OCI-LY3 (cell line): ENCODE measurements around the gene SSX2IP.
"Not testable (repeated sequence)": the region's sequence is repeated elsewhere in the genome, so short reads cannot be mapped to it uniquely, and the experiment has no call there.

ENCODE experiments used
- H2AFZ ChIP-seq: fragments of 200-600, 300-600 bp; shearing (Covaris generic); 2 replicates; pipeline ENCODE4 v1.6.0; 2014; ENCODE audit warnings: antibody characterized with exemption, low read depth, low read length
- H3K27ac ChIP-seq: fragments of 200-600, 300-600 bp; sonication (generic); 2 replicates; pipeline ENCODE4 v1.5.1; 2014; ENCODE audit warnings: mild to moderate bottlenecking, low read length, moderate library complexity, mixed read lengths
- H3K27me3 ChIP-seq: fragments of 200-600, 300-600 bp; sonication (generic); 2 replicates; pipeline ENCODE4 v1.6.1; 2014; ENCODE audit warnings: low read depth, low read length, mixed read lengths
- H3K36me3 ChIP-seq: fragments of 200-600, 300-600 bp; sonication (generic); replicated peaks from 2 replicates; pipeline ENCODE3; 2014; ENCODE audit warnings: low read depth, low read length, mixed read lengths
- H3K4me1 ChIP-seq: fragments of 300-600, 200-600 bp; sonication (generic); 2 replicates; pipeline ENCODE4 v1.6.1; 2014; ENCODE audit warnings: low read length, mixed read lengths
- H3K4me2 ChIP-seq: fragments of 200-600, 300-600 bp; sonication (generic); 2 replicates; pipeline ENCODE4 v1.6.1; 2014; ENCODE audit warnings: low read length, mixed read lengths
- H3K4me3 ChIP-seq: fragments of 300-600, 200-600 bp; sonication (generic); 2 replicates; pipeline ENCODE4 v1.5.1; 2014; ENCODE audit warnings: antibody characterized with exemption, mild to moderate bottlenecking, low read length, moderate library complexity
- H3K79me2 ChIP-seq: fragments of 300-600, 200-600 bp; shearing (Covaris generic); 2 replicates; pipeline ENCODE4 v1.6.1; 2014; ENCODE audit warnings: mild to moderate bottlenecking, low read length, mixed read lengths
- H3K9ac ChIP-seq: fragments of 300-600, 200-600 bp; shearing (Covaris generic); 2 replicates; pipeline ENCODE4 v1.6.0; 2014; ENCODE audit warnings: mild to moderate bottlenecking, low read length, moderate library complexity
- H3K9me3 ChIP-seq: fragments of 200-600, 300-600 bp; shearing (Covaris generic); 2 replicates; pipeline ENCODE4 v1.6.1; 2014; ENCODE audit warnings: low read length, mixed read lengths; ENCODE audit not compliant: insufficient read depth
- H4K20me1 ChIP-seq: fragments of 200-600, 300-600 bp; sonication (generic); 2 replicates; pipeline ENCODE4 v1.6.1; 2016; ENCODE audit warnings: low read length, mixed read lengths; ENCODE audit not compliant: insufficient read depth
- EZH2phosphoT487 ChIP-seq: fragments of 200-600 bp; shearing (Covaris generic); IDR thresholded peaks from 2 replicates; pipeline ENCODE4 v1.6.1; 2018; ENCODE audit warnings: antibody characterized with exemption, mixed run types, low read depth
- TF ChIP-seq, protein P1 (sequence below): fragments of 200-600, 300-600 bp; sonication (generic); IDR thresholded peaks from 2 replicates; pipeline ENCODE4 v1.5.1; 2014; ENCODE audit warnings: antibody characterized with exemption, low read length, low read depth

SSX2IP gene

DNA sequence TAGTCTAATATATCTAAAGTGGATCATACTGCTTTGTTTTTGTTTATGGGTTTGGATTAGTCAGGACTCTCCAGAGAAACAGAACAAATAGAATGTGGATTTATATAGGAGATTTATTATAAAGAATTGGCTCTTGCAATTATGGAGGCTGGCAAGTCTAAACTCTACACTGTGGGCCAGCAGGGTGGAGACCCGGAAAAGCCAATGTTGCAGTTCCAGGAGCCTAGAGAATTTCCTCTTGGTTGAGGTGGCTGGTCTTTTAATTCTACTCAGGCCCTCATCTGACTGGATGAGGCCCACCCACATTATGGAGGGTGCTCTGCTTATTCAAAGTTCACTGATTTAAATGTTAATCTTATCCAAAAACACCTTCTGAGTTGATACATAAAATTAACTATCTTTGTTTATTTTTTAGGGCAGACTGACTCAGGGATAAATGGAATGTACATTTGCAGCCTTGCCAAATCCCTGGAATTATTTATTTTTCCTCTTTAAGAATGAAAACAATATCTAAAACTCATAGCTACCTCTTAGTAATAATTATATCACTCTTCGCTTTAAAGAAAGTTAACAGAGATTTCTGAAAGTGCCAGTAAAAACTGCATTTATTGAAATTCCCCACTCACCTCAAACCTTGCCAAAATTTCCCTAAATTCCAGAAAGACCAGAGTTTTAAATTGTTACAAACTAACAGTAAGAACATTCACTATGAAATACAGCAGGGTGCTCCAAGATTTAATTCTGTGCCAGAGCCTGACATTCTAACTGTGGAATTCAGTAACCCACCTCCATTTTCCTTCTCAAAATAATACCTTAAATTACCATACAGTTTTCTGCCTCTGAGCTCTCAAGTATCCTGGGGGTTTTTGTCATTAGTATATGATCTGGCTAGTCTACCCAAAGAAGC lies 36.6 kb upstream of the SSX2IP start:
- H2AFZ ChIP-seq = no peak overlapping the region
- H3K4me1 ChIP-seq = no peaks in the 10 kb centered on the region
- H3K27ac ChIP-seq = no peak overlapping the region
- H3K4me3 ChIP-seq = no peak overlapping the region
- H3K36me3 ChIP-seq = no peaks in the 10 kb centered on the region
- H3K9ac ChIP-seq = no peak overlapping the region
- no peak for TF ChIP-seq EZH2phosphoT487
- TF ChIP-seq, protein P1, sequence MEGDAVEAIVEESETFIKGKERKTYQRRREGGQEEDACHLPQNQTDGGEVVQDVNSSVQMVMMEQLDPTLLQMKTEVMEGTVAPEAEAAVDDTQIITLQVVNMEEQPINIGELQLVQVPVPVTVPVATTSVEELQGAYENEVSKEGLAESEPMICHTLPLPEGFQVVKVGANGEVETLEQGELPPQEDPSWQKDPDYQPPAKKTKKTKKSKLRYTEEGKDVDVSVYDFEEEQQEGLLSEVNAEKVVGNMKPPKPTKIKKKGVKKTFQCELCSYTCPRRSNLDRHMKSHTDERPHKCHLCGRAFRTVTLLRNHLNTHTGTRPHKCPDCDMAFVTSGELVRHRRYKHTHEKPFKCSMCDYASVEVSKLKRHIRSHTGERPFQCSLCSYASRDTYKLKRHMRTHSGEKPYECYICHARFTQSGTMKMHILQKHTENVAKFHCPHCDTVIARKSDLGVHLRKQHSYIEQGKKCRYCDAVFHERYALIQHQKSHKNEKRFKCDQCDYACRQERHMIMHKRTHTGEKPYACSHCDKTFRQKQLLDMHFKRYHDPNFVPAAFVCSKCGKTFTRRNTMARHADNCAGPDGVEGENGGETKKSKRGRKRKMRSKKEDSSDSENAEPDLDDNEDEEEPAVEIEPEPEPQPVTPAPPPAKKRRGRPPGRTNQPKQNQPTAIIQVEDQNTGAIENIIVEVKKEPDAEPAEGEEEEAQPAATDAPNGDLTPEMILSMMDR = no peak
- no peaks in the 10 kb centered on the region for H3K79me2 ChIP-seq
- H4K20me1 ChIP-seq = no peaks in the 10 kb centered on the region
- no peaks in the 10 kb centered on the region for H3K27me3 ChIP-seq
- H3K9me3 ChIP-seq = no peaks in the 10 kb centered on the region
- no peak overlapping the region for H3K4me2 ChIP-seq

DNA sequence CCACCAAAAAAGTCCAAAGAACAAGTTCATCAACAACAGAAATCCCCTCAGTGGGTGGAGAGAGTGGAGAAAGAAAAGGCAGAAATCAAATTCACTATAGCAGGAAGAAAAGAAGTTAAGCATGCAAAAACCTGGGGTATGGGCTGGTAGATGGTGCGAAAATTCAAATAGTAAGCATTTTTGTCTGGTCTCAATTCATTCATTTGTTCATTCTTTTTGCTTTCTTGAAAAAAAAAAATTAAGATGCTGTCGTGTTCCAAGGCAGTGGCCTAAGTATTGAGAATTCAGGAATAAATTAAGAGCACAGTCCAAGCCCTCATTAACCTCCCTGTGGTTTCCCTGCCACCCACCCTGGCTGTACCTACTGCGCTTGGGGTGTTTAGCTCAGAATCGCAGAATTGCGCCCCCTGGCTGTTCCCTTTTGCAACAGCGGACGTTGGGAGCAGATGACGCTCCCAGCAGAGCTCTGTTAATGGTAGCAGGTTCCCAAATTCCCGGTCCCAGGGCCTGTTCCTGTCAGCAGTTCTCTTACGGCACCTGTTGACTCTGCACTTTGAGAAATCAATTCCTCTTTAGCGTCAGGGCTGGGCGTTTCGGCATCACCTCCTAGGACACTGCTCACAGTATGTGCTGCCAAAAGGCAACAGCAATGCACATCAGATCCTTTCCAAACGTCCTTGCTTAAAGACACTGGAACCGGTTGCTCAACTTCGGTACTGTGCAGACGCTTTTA lies 34.0 kb upstream of the SSX2IP start:
- Histone ChIP-seq H2AFZ (no peak overlapping the region), H3K79me2 (no peaks in the 10 kb centered on the region), H3K4me1 (no peaks in the 10 kb centered on the region), H3K9me3 (no peaks in the 10 kb centered on the region), H3K36me3 (no peaks in the 10 kb centered on the region), H3K4me3 (no peak overlapping the region), H3K4me2 (no peak overlapping the region), H3K27ac (no peak overlapping the region), H4K20me1 (no peaks in the 10 kb centered on the region), H3K27me3 (no peaks in the 10 kb centered on the region), H3K9ac (no peak overlapping the region)
- no peak for TF ChIP-seq EZH2phosphoT487
- TF ChIP-seq, protein P1 = peak; percentile 43

DNA sequence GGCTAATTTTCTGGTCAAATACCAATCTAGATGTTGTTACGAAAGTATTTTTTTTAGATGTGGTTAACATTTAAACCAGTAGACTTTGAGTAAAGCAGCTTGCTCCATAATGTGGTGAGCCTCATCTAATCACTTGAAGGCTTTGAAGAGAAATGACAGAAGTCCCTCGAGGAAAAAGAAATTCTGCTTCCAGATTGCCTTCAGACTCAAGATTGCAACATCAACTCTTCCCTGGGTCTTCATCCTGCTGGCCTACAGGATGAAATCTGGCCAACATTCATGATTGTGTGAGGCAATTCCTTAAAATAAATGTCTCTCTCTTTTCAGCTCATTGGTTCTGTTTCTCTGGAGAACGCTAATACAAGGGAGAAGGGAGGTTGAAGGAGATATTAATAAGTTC lies 32.5 kb upstream of the SSX2IP start:
- Histone ChIP-seq H3K9ac (no peak overlapping the region), H3K4me1 (no peaks in the 10 kb centered on the region), H3K4me3 (no peak overlapping the region), H3K79me2 (no peaks in the 10 kb centered on the region), H3K9me3 (no peaks in the 10 kb centered on the region), H3K4me2 (no peak overlapping the region), H2AFZ (no peak overlapping the region), H4K20me1 (no peaks in the 10 kb centered on the region), H3K36me3 (no peaks in the 10 kb centered on the region), H3K27ac (no peak overlapping the region), H3K27me3 (no peaks in the 10 kb centered on the region)
- TF ChIP-seq, protein P1 = no peak
- no peak for TF ChIP-seq EZH2phosphoT487

DNA sequence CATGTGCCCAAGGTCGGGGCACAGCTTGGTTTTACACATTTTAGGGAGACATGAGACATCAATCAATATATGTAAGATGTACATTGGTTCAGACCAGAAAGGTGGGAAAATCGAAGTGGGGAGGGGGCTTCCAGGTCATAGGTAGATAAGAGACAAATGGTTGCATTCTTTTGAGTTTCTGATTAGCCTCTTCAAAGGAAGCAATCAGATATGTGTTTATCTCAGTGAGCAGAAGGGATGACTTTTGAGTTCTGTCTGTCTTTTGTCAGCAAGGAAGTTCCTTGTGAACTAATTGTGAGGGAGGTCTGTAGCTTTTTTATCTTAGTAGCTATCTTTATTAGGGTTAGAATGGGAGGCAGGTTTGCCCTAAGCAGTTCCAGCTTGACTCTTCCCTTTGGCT lies 31.6 kb upstream of the SSX2IP start:
- H4K20me1 ChIP-seq, H3K4me3 ChIP-seq, H3K4me1 ChIP-seq, H3K4me2 ChIP-seq, H3K9ac ChIP-seq, H3K79me2 ChIP-seq, H3K27ac ChIP-seq, H3K27me3 ChIP-seq, H2AFZ ChIP-seq, H3K36me3 ChIP-seq, H3K9me3 ChIP-seq: not testable (repeated sequence)
